ENCODE measurements around the gene PRKN. TPM values are rescaled to one million over a fixed set of nuclear protein-coding genes. Genes with fewer than 3 reads are reported as not detected.

Gene PRKN
- total RNA-seq, 1 experiment from 2014 or later = 2.0 TPM

DNA sequence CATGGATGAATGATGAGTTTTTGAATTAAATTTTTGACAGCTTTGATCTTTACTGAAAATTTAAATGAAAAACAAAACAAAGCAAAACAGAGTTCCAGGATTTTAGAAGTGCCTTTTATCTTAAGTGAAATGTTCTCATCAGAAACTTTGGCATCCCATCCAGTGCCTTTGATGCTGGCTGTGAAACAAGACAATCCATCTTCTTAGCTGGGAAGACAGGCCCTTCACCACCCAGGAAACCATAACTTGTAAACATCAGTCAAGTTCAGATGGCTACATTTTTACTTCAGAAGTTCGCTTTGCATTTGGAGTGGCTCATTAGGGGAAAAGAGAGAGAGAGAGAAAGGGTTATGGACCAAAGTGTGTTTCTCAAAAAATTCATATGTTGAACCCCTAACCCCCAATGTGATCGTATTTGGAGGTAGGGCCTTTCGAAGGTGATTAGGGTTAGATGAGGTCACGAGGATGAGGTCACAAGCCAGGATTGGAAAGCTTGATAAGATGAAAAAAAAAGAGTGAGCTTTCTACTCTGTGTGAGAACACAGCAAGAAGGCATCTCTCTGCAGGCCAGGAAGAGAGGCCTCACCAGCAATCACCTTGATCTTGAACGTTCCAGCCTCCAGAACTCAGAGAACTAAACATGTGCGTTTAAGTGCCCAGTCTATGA lies 366.5 kb downstream of the PRKN start:
- Histone ChIP-seq H2BK5ac (ENCODE audit: insufficient read length, low read length) (no peak overlapping the region), H2BK20ac (ENCODE audit: low read depth, low read length, poor library complexity, severe bottlenecking) (no peak overlapping the region), H4K20me1 (ENCODE audit: control insufficient read depth, insufficient read depth, insufficient read length) (no peaks in the 10 kb centered on the region), H4K8ac (replicated peaks; ENCODE audit: insufficient read length, low read depth, low read length) (no peak overlapping the region), H2BK12ac (ENCODE audit: insufficient read length, low read depth, low read length) (no peak overlapping the region), H3K79me1 (ENCODE audit: insufficient read depth, low read depth, low read length, poor library complexity, severe bottlenecking) (no peaks in the 10 kb centered on the region), H4K91ac (ENCODE audit: insufficient read length, low read depth, low read length) (no peak overlapping the region), H3K23ac (ENCODE audit: insufficient read length, low read depth, low read length) (no peak overlapping the region), H3K4me1 (ENCODE audit: insufficient read depth, low read length) (no peaks in the 10 kb centered on the region), H2BK15ac (ENCODE audit: low read depth, low read length) (no peak overlapping the region), H4K5ac (ENCODE audit: insufficient read length, low read depth, low read length) (no peak overlapping the region), H3K27ac (ENCODE audit: insufficient read length, low read depth, low read length) (no peak overlapping the region), H3K79me2 (ENCODE audit: insufficient read depth, low read length) (no peaks in the 10 kb centered on the region), H3T11ph (ENCODE audit: low read length) (no peak overlapping the region), H3K14ac (ENCODE audit: insufficient read depth, low read length) (no peak overlapping the region), H3K56ac (ENCODE audit: insufficient read length, low read depth, low read length) (no peak overlapping the region), H3K9ac (ENCODE audit: extremely low read depth, insufficient read length, low read length) (no peak overlapping the region), H3K4ac (ENCODE audit: low read depth, low read length) (no peak overlapping the region), H2AK5ac (ENCODE audit: insufficient read length, low read length) (no peak overlapping the region), H3K4me2 (ENCODE audit: insufficient read depth, insufficient read length, low read length) (no peak overlapping the region), H2BK120ac (ENCODE audit: low read depth, low read length, poor library complexity, severe bottlenecking) (no peak overlapping the region), H3K23me2 (ENCODE audit: insufficient read length, low read depth, low read length, poor library complexity, severe bottlenecking) (no peaks in the 10 kb centered on the region), H3K18ac (ENCODE audit: insufficient read length, low read depth, low read length) (no peak overlapping the region), H3K27me3 (ENCODE audit: insufficient read depth, low read length) (no peaks in the 10 kb centered on the region), H3K9me3 (ENCODE audit: control insufficient read depth, low read depth, low read length) (no peaks in the 10 kb centered on the region), H2AFZ (ENCODE audit: low read length) (no peak overlapping the region)
- Mint-ChIP-seq H3K4me3 (no peak overlapping the region), H3K4me1 (peaks cover 9 to 11% of the 10 kb centered on the region in 2 experiments), H3K27me3 (ENCODE audit: low read depth) (no peaks in the 10 kb centered on the region), H3K9me3 (no peaks in the 10 kb centered on the region), H3K36me3 (ENCODE audit: insufficient read depth in 1 of 3, low read depth in 3 of 3) (no peaks in the 10 kb centered on the region), H3K27ac (no peak overlapping the region; a peak in 1 of 7 replicates)
- no peak for TF ChIP-seq CTCF (conservative IDR thresholded peaks at IDR 0.05)
- WGBS (ENCODE audit: extremely low coverage, insufficient read length, low lambda C conversion rate) = no CpG with 5 or more reads among the region's 6 CpGs
- DNase-seq = no peak
